Muscle layer of colon (tissue), 2 donors: ENCODE results near the gene UBL4B.

Source experiments
- H3K27ac ChIP-seq: one replicate; pipeline ENCODE4 v1.7.0; 2013; ENCODE audit warnings: low read depth, mild to moderate bottlenecking, low read length, moderate library complexity
- H3K27me3 ChIP-seq, 2 donors: one replicate each; pipeline ENCODE4 v1.7.0; 2013; ENCODE audit warnings: low read length in 2 of 2, mild to moderate bottlenecking in 2 of 2; ENCODE audit not compliant: insufficient read depth in 2 of 2, control insufficient read depth in 1 of 2
- H3K36me3 ChIP-seq: one replicate; pipeline ENCODE4 v1.7.0; 2013; ENCODE audit warnings: mild to moderate bottlenecking, low read length; ENCODE audit not compliant: insufficient read depth
- H3K4me1 ChIP-seq: one replicate; pipeline ENCODE4 v1.7.0; 2013; ENCODE audit warnings: mild to moderate bottlenecking, low read length; ENCODE audit not compliant: insufficient read depth
- H3K4me3 ChIP-seq, 2 donors: one replicate each; pipeline ENCODE4 v1.7.0; 2013; ENCODE audit warnings: low read length in 2 of 2, low read depth in 1 of 2, mild to moderate bottlenecking in 1 of 2, moderate library complexity in 1 of 2
- H3K9ac ChIP-seq: one replicate; pipeline ENCODE4 v1.7.0; 2013; ENCODE audit warnings: low read length
- H3K9me3 ChIP-seq: one replicate; pipeline ENCODE4 v1.7.0; 2013; ENCODE audit warnings: mild to moderate bottlenecking, low read length
- donor health status: abdominal sarcoma.
- donor health status: Adenocarcinoma of cecum.

UBL4B gene

GRCh38 chr1:110112143-110112542 is at the start of gene UBL4B:
TSS of gene UBL4B (plus strand) at chr1:110112443. CDS start at chr1:110112535, 92 bp downstream.
- Histone ChIP-seq H3K36me3 (no peaks in the 10 kb centered on the region), H3K9ac (no peak within 1 kb of the TSS), H3K27me3 (no peaks in the 10 kb centered on the region), H3K4me1 (no peaks in the 10 kb centered on the region), H3K27ac (no peak within 1 kb of the TSS), H3K9me3 (no peaks in the 10 kb centered on the region), H3K4me3 (no peak within 1 kb of the TSS)

- no peak overlapping the region for H3K4me3 ChIP-seq
- peaks cover 13% of the 10 kb centered on the region for H3K36me3 ChIP-seq
These were observed 49.6 kb upstream of the UBL4B start for GRCh38 chr1:110062612-110063011.

GRCh38 chr1:110063781-110064180 is 48.5 kb upstream of the UBL4B start:
- Histone ChIP-seq H3K4me3 (no peak overlapping the region), H3K4me1 (peaks cover 9% of the 10 kb centered on the region), H3K27ac (no peak overlapping the region), H3K9me3 (peaks cover 6% of the 10 kb centered on the region), H3K27me3 (peaks cover 20 to 21% of the 10 kb centered on the region in 2 donors), H3K36me3 (peaks cover 13% of the 10 kb centered on the region), H3K9ac (no peak overlapping the region)

More at GRCh38 chr1:110062612-110063011, 49.6 kb upstream of the UBL4B start:
- Histone ChIP-seq H3K4me1 (peaks cover 6% of the 10 kb centered on the region), H3K27ac (no peak overlapping the region), H3K9me3 (no peaks in the 10 kb centered on the region), H3K27me3 (peaks cover 8 to 9% of the 10 kb centered on the region in 2 donors), H3K9ac (no peak overlapping the region)

GRCh38 chr1:110064576-110065337 is 47.5 kb upstream of the UBL4B start:
- Histone ChIP-seq H3K4me1 (peaks cover 15% of the 10 kb centered on the region), H3K4me3 (no peak overlapping the region), H3K9me3 (peaks cover 9% of the 10 kb centered on the region), H3K9ac (no peak overlapping the region), H3K36me3 (peaks cover 7% of the 10 kb centered on the region), H3K27me3 (peaks cover 29 to 31% of the 10 kb centered on the region in 2 donors), H3K27ac (no peak overlapping the region)

GRCh38 chr1:110065841-110066240 is 46.4 kb upstream of the UBL4B start:
- peaks cover 18% of the 10 kb centered on the region for H3K4me1 ChIP-seq
- H3K4me3 ChIP-seq, result no peak overlapping the region
- H3K27ac ChIP-seq, result no peak overlapping the region
- H3K36me3 ChIP-seq, result no peaks in the 10 kb centered on the region
- peaks cover 36 to 38% of the 10 kb centered on the region in 2 donors for H3K27me3 ChIP-seq
- H3K9me3 ChIP-seq, result peaks cover 9% of the 10 kb centered on the region
- H3K9ac ChIP-seq, result no peak overlapping the region

- Histone ChIP-seq H3K4me1 (peaks cover 18% of the 10 kb centered on the region), H3K4me3 (no peak overlapping the region), H3K27ac (no peak overlapping the region), H3K9me3 (peaks cover 9% of the 10 kb centered on the region), H3K27me3 (peaks cover 52 to 54% of the 10 kb centered on the region in 2 donors), H3K36me3 (no peaks in the 10 kb centered on the region), H3K9ac (no peak overlapping the region)
These were observed 44.8 kb upstream of the UBL4B start for GRCh38 chr1:110067479-110067892.

- H3K9ac ChIP-seq, result no peak overlapping the region
- no peak overlapping the region for H3K4me3 ChIP-seq
- no peak overlapping the region for H3K27ac ChIP-seq
These were observed 44.2 kb upstream of the UBL4B start for GRCh38 chr1:110067893-110068645.

GRCh38 chr1:110068646-110069403 is 43.4 kb upstream of the UBL4B start:
- peaks cover 18% of the 10 kb centered on the region for H3K4me1 ChIP-seq
- H3K9ac ChIP-seq, result no peak overlapping the region
- peaks cover 59 to 60% of the 10 kb centered on the region in 2 donors for H3K27me3 ChIP-seq
- peaks cover 9% of the 10 kb centered on the region for H3K9me3 ChIP-seq
- no peak overlapping the region for H3K27ac ChIP-seq
- no peak overlapping the region for H3K4me3 ChIP-seq
- H3K36me3 ChIP-seq, result no peaks in the 10 kb centered on the region

More at GRCh38 chr1:110067893-110068645, 44.2 kb upstream of the UBL4B start:
- Histone ChIP-seq H3K27me3 (peaks cover 55 to 60% of the 10 kb centered on the region in 2 donors), H3K36me3 (no peaks in the 10 kb centered on the region), H3K9me3 (peaks cover 9% of the 10 kb centered on the region), H3K4me1 (peaks cover 18% of the 10 kb centered on the region)

GRCh38 chr1:110069404-110070281 is 42.6 kb upstream of the UBL4B start:
- H3K9me3 ChIP-seq, result peaks cover 9% of the 10 kb centered on the region
- peaks cover 18% of the 10 kb centered on the region for H3K4me1 ChIP-seq
- no peaks in the 10 kb centered on the region for H3K36me3 ChIP-seq
- H3K27ac ChIP-seq, result no peak overlapping the region
- H3K4me3 ChIP-seq, result no peak overlapping the region
- H3K27me3 ChIP-seq, result peaks cover 60 to 65% of the 10 kb centered on the region in 2 donors
- no peak overlapping the region for H3K9ac ChIP-seq

- Histone ChIP-seq H3K27me3 (peaks cover 60 to 65% of the 10 kb centered on the region in 2 donors), H3K9ac (no peak overlapping the region), H3K4me1 (peaks cover 18% of the 10 kb centered on the region), H3K36me3 (no peaks in the 10 kb centered on the region), H3K27ac (no peak overlapping the region), H3K4me3 (no peak overlapping the region), H3K9me3 (peaks cover 9% of the 10 kb centered on the region)
These were observed 42.0 kb upstream of the UBL4B start for GRCh38 chr1:110070282-110070669.
